SKM-1 (cell line): ENCODE results near the gene UBE2J2.
"Not testable (repeated sequence)": the region's sequence is repeated elsewhere in the genome, so short reads cannot be mapped to it uniquely, and the experiment has no call there.

Experiments used
- DNase-seq: peaks from one replicate; lab custom pipeline; 2025; ENCODE audit not compliant: unreplicated experiment; lab: John Stamatoyannopoulos, UW

The UBE2J2 gene

GRCh38 chr1:1259540-1259939, 14.1 kb downstream of the UBE2J2 start:
- no peak for DNase-seq

GRCh38 chr1:1259119-1259488, 14.6 kb downstream of the UBE2J2 start:
- DNase-seq = no peak

- DNase-seq = no peak
These were observed 16.4 kb downstream of the UBE2J2 start for GRCh38 chr1:1256956-1257871.

GRCh38 chr1:1255611-1256010, 18.0 kb downstream of the UBE2J2 start:
- no peak for DNase-seq

GRCh38 chr1:1255078-1255477, 18.6 kb downstream of the UBE2J2 start:
- DNase-seq = no peak

- DNase-seq = no peak
These were observed 19.0 kb downstream of the UBE2J2 start for GRCh38 chr1:1254667-1254998.

GRCh38 chr1:1253972-1254666, 19.5 kb downstream of the UBE2J2 start:
- DNase-seq = no peak

- no peak for DNase-seq
These were observed 20.3 kb downstream of the UBE2J2 start for GRCh38 chr1:1253314-1253713.

GRCh38 chr1:1250786-1251284, 22.8 kb downstream of the UBE2J2 start:
- no peak for DNase-seq

- DNase-seq = not testable (repeated sequence)
These were observed 25.4 kb downstream of the UBE2J2 start for GRCh38 chr1:1248009-1248913.

GRCh38 chr1:1247341-1247913, 26.2 kb downstream of the UBE2J2 start:
- DNase-seq = no peak

- no peak for DNase-seq
These were observed 26.9 kb downstream of the UBE2J2 start, which contains the start of gene C1QTNF12 for GRCh38 chr1:1246577-1247340. C1QTNF12 (minus strand) TSS chr1:1246722; CDS start chr1:1246690, 32 bp downstream.

- DNase-seq = no peak
These were observed 27.7 kb downstream of the UBE2J2 start for GRCh38 chr1:1245817-1246576.

GRCh38 chr1:1245178-1245816, 28.4 kb downstream of the UBE2J2 start:
- no peak for DNase-seq

- no peak for DNase-seq
These were observed 29.4 kb downstream of the UBE2J2 start for GRCh38 chr1:1244192-1244811.

- DNase-seq = no peak
These were observed 29.9 kb downstream of the UBE2J2 start for GRCh38 chr1:1243807-1244191.

- DNase-seq = no peak
These were observed 30.4 kb downstream of the UBE2J2 start for GRCh38 chr1:1243266-1243660.

GRCh38 chr1:1242461-1243265, 31.0 kb downstream of the UBE2J2 start:
- no peak for DNase-seq
